HG02943 (cell line): ENCODE measurements around the gene SPG7.
"Not testable (repeated sequence)": the region's sequence is repeated elsewhere in the genome, so short reads cannot be mapped to it uniquely, and the experiment has no call there.

ENCODE experiments used
- ATAC-seq: cut with Tn5 transposase; IDR thresholded peaks from one replicate; pipeline ENCODE4 v1.9.1; 2021; ENCODE audit warnings: mild to moderate bottlenecking, low read depth, moderate library complexity; ENCODE audit not compliant: unreplicated experiment

SPG7 gene

GRCh38 chr16:89574681-89575246 lies 66.6 kb downstream of the SPG7 start:
- ATAC-seq, result no peak

- no peak for ATAC-seq
These were observed 67.3 kb downstream of the SPG7 start, which contains the start of gene CPNE7 for GRCh38 chr16:89575247-89576152. TSS of gene CPNE7 (plus strand) at chr16:89575758. CDS start at chr16:89575898, 140 bp downstream.

- ATAC-seq, result no peak
These were observed 68.2 kb downstream of the SPG7 start for GRCh38 chr16:89576153-89577054.

- no peak for ATAC-seq
These were observed 69.0 kb downstream of the SPG7 start for GRCh38 chr16:89577055-89577759.

DNA sequence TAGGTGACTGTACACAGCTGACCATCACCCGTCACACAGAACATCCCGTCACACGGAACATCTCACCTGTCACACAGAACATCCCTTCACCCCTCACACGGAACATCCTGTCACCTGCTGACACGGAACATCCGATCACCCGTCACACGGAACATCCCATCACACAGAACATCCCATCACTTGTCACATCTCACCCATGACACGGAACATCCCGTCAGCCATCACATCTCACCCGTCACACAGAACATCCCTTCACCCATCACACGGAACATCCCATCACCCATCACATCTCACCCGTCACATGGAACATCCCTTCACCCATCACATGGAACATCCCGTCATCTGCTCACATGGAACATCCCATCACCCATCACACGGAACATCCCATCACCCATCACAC lies 71.1 kb downstream of the SPG7 start:
- no peak for ATAC-seq

DNA sequence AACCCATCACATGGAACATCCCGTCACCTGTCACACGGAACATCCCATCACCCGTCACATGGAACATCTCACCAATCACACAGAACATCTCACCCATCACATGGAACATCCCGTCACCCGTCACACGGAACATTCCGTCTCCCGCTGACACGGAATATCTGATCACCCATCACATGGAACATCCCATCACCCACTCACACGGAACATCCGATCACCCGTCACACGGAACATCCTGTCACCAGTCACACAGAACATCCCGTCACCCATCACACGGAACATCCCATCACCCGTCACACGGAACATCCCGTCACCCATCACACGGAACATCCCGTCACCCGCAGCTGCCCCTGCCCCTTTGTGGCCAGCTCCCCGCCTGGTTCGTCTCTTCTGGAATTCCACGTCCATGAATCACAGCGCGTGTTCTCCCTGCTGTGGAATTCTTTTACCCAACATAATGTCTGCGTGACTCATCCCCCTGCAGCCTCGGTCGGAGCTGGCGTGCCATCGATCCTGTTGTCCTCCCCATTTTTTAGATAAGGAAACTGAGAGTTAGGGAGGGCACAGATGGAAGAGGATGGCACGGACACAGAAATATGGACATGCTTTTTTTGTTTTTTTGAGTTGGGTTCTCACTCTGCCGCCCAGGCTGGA lies 73.0 kb downstream of the SPG7 start:
- no peak for ATAC-seq

DNA sequence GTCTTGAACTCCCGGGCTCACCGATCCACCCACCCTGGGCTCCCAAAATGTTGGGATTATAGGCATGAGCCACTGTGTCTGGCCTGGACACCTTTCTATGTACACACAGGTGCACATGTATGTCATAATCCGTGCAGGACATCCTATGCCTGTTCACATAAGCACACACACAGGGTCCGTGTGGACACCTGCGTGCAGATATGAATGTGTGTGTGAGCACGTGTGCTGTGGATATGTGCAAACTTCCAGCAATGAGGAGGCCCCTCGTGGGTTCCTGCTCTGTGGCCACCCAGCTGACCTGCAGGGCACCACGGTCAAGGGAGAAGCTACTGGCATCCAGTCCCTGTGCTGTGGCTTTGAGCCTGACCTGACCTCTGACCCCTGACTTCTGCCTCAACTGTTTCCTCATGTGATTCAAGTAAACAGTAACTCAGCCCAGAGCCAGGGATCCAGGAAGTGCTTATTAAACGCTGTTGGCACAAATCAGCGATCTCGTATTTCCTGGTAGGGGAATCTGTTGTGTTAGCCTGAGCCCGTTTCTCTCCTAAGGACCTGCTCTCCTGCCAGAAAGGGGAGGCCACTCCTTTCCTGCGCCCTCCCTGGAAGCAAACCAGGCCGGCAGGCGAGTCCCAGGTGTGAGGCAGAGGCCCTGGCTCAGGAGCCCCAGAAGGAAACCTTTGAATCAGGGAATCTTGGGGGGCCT lies 73.8 kb downstream of the SPG7 start:
- no peak for ATAC-seq

- ATAC-seq, result no peak
These were observed 74.5 kb downstream of the SPG7 start for GRCh38 chr16:89582614-89583196.

DNA sequence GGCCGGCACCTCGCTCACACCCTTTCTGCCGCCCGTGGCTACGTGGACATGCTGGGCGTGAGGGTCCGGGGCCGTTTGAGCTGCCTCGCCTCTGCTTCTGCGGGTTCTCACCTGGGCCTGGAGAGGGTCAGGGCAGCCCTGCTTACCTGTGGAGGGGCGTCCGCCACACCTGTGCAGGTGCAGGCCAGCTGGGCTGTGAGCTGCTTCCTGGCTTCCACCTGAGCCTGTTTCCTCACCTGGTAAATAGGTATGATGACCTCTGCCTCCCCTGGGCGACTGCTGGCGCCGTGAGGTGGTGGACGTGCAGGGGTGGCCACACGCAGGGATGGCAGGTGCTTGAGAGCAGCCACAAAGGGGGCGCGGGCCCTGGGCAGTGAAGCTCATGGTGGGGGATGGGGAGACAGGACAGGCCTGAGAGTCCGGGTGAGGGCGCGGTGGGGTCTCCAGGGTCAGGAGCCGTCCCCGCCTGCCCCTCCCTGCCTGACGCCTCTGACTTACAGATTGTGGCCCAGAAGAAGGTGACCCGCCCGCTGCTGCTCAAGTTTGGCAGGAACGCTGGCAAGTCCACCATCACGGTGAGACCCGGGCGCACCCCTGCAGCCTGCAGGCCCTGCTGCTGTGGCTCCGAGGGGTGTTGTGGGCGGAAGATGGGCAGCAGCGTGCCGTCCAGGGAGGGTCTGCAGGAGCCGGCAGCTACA lies 75.1 kb downstream of the SPG7 start:
- ATAC-seq, result no peak

GRCh38 chr16:89583895-89584644 lies 75.9 kb downstream of the SPG7 start:
- ATAC-seq, result no peak

GRCh38 chr16:89584768-89585549 lies 76.8 kb downstream of the SPG7 start:
- ATAC-seq, result no peak

GRCh38 chr16:89586218-89586617 lies 78.0 kb downstream of the SPG7 start:
- ATAC-seq, result no peak

DNA sequence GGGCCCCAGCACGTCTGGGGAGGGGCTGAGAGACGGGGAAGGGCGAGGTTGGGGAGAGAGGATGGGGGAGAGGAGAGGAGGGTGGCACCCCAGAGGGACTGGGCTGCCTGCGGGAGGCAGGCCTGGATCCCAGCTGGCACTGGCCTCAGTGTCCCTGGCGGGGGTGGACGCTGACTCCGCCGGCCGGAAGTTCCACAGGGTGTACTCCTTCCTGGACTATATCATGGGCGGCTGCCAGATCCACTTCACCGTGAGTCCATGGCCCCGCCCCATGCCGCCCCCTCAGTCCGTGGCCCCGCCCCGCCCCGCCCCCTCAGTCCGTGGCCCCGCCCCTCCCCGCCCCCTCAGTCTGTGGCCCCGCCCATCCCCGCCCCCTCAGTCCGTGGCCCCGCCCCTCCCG lies 78.7 kb downstream of the SPG7 start:
- ATAC-seq, result no peak

GRCh38 chr16:89587676-89588075 lies 79.5 kb downstream of the SPG7 start:
- ATAC-seq, result not testable (repeated sequence)

DNA sequence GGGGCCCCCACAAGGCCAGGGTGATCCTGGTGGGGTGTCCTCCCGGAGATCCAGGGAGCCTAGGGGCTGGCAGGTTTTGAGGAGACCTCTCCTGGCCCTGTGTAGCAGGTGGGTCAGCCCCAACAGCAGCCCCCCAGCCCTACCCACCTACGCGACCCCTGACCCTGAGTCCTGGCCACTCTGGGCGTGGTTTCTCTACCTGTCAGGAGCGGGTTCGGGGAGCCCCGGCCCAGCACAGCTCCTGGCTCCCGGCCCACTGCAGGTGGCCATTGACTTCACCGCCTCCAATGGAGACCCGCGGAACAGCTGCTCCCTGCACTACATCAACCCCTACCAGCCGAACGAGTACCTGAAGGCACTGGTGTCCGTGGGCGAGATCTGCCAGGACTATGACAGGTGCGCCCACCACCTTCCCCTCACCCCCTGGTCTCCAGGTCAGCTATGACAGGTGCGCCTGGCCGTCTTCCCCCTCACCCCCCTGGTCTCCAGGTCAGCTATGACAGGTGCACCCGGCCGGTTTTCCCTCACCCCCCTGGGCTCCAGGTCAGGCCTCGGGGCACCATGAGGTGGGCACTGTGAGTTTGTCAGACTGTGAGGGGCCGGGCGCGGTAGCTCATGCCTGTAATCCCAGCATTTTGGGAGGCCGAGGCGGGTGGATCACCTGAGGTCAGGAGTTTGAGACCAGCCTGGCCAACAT lies 80.4 kb downstream of the SPG7 start:
- ATAC-seq, result no peak

- no peak for ATAC-seq
These were observed 81.2 kb downstream of the SPG7 start for GRCh38 chr16:89589241-89589926.
